Measurements from ENCODE around the gene NLRP13. TPM values are rescaled to one million over a fixed set of nuclear protein-coding genes. Genes with fewer than 3 reads are reported as not detected.

NLRP13 gene, protein sequence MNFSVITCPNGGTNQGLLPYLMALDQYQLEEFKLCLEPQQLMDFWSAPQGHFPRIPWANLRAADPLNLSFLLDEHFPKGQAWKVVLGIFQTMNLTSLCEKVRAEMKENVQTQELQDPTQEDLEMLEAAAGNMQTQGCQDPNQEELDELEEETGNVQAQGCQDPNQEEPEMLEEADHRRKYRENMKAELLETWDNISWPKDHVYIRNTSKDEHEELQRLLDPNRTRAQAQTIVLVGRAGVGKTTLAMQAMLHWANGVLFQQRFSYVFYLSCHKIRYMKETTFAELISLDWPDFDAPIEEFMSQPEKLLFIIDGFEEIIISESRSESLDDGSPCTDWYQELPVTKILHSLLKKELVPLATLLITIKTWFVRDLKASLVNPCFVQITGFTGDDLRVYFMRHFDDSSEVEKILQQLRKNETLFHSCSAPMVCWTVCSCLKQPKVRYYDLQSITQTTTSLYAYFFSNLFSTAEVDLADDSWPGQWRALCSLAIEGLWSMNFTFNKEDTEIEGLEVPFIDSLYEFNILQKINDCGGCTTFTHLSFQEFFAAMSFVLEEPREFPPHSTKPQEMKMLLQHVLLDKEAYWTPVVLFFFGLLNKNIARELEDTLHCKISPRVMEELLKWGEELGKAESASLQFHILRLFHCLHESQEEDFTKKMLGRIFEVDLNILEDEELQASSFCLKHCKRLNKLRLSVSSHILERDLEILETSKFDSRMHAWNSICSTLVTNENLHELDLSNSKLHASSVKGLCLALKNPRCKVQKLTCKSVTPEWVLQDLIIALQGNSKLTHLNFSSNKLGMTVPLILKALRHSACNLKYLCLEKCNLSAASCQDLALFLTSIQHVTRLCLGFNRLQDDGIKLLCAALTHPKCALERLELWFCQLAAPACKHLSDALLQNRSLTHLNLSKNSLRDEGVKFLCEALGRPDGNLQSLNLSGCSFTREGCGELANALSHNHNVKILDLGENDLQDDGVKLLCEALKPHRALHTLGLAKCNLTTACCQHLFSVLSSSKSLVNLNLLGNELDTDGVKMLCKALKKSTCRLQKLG
- not detected in 2 replicates for total RNA-seq (2014; rRNA removed; shearing (Covaris generic))
- polyA plus RNA-seq (2016; fragmentation: Nextera tagmentation; extraction: Ambion mirVana) = not detected in 2 replicates

- WGBS, 2 experiments (ENCODE audit: low coverage in 1 of 2, low lambda C conversion rate in 2 of 2, missing lambda C conversion rate in 2 of 2) = 42 to 49% methylated on average over 8 of the region's 8 CpGs
- no peak for DNase-seq
These were observed at the start of gene NLRP13 for GRCh38 chr19:55931936-55932386. TSS of gene NLRP13 (minus strand) at chr19:55932336. CDS start at chr19:55932311, 25 bp downstream.

DNA sequence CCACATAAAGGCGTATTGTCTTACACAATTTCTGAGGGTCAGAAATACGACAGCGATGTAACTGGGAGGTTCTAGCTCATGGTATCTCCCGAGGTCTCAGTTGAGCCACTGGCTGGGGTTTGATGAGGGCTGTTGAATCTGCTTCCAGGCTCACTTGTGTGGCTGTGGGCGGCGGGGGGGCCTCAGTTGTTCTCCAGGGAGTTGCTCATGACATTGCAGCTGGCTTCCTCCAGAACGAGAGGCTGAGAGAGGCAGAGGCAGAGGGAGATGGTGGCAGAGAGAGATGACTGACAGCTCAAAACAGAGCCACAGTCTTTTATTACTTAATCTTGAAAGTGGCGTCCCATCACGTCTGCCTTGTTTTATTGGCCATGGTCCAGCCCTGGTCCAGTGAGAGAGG is 48.3 kb upstream of the NLRP13 start:
- TF ChIP-seq EZH2phosphoT487 (IDR thresholded peaks at IDR 0.05; ENCODE audit: insufficient read depth, low read depth) (no peak), EZH2 (IDR thresholded peaks at IDR 0.05; ENCODE audit: insufficient read depth, poor library complexity, severe bottlenecking) (no peak)
- no peak overlapping the region for H3K9ac ChIP-seq
- in situ Hi-C loops (cut with MboI) = no loop called here

More at GRCh38 chr19:55931936-55932386, at the start of gene NLRP13:
- H3K4me2 ChIP-seq (ENCODE audit: unreplicated experiment) = no peak within 1 kb of the TSS
- H3F3A ChIP-seq (ENCODE audit: insufficient read depth) = no peaks in the 10 kb centered on the region
- H3K79me2 ChIP-seq (ENCODE audit: insufficient read depth) = no peaks in the 10 kb centered on the region
- no peak within 1 kb of the TSS for H3K27ac ChIP-seq
- no peak within 1 kb of the TSS for H3K9ac ChIP-seq
- H3K36me3 ChIP-seq (ENCODE audit: low read depth) = no peaks in the 10 kb centered on the region
- H3K9me3 ChIP-seq (ENCODE audit: low read depth) = no peaks in the 10 kb centered on the region
- TF ChIP-seq EZH2 (IDR thresholded peaks at IDR 0.05; ENCODE audit: insufficient read depth, poor library complexity, severe bottlenecking) (no peak), EZH2phosphoT487 (IDR thresholded peaks at IDR 0.05; ENCODE audit: insufficient read depth, low read depth) (no peak)
- H4K20me1 ChIP-seq (ENCODE audit: insufficient read depth) = no peaks in the 10 kb centered on the region
- no peaks in the 10 kb centered on the region for H3K27me3 ChIP-seq (replicated peaks; ENCODE audit: insufficient read depth)
- H2AFZ ChIP-seq = no peak within 1 kb of the TSS
- H3K4me1 ChIP-seq (ENCODE audit: insufficient read depth) = no peaks in the 10 kb centered on the region
- no peak within 1 kb of the TSS for H3K4me3 ChIP-seq
- H3K9me2 ChIP-seq (ENCODE audit: insufficient read depth) = no peaks in the 10 kb centered on the region
- in situ Hi-C loops (cut with MboI) = no loop called here

DNA sequence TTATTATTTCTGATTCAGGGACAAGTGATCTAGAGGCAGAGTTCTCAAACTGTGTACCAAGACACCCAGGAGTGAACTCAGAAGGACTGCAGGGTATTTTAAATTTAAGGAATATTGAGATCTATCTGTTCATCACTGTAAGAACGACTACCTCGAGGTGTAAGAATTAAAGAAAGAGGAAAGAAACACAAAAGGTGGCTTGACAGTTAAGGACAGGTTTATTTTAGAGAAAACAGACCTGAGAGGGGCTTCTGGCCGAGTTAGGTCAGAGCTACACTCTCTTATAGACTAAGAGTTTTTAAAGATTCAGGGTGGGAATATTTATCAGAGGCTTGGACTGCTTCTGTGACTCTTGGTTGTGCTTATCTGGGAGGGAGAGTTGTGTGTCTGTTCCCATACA is 41.8 kb upstream of the NLRP13 start:
- no peaks in the 10 kb centered on the region for H4K20me1 ChIP-seq (ENCODE audit: insufficient read depth)
- DNase-seq = no peak
- H3K9me3 ChIP-seq (ENCODE audit: low read depth) = no peaks in the 10 kb centered on the region
- H3K9me2 ChIP-seq (ENCODE audit: insufficient read depth) = no peaks in the 10 kb centered on the region
- 0 to 5% methylated on average over 3 of the region's 3 CpGs for WGBS, 2 experiments (ENCODE audit: low coverage in 1 of 2, low lambda C conversion rate in 2 of 2, missing lambda C conversion rate in 2 of 2)
- no peak overlapping the region for H3K4me2 ChIP-seq (ENCODE audit: unreplicated experiment)
- no peaks in the 10 kb centered on the region for H3K27me3 ChIP-seq (replicated peaks; ENCODE audit: insufficient read depth)
- no peak overlapping the region for H2AFZ ChIP-seq
- TF ChIP-seq EZH2phosphoT487 (IDR thresholded peaks at IDR 0.05; ENCODE audit: insufficient read depth, low read depth) (no peak), EZH2 (IDR thresholded peaks at IDR 0.05; ENCODE audit: insufficient read depth, poor library complexity, severe bottlenecking) (no peak)
- in situ Hi-C loops (cut with MboI) = no loop called here
- no peaks in the 10 kb centered on the region for H3K36me3 ChIP-seq (ENCODE audit: low read depth)
- no peaks in the 10 kb centered on the region for H3K4me1 ChIP-seq (ENCODE audit: insufficient read depth)
- no peaks in the 10 kb centered on the region for H3K79me2 ChIP-seq (ENCODE audit: insufficient read depth)
- H3K4me3 ChIP-seq = no peak overlapping the region
- H3F3A ChIP-seq (ENCODE audit: insufficient read depth) = no peaks in the 10 kb centered on the region
- H3K9ac ChIP-seq = no peak overlapping the region
- no peak overlapping the region for H3K27ac ChIP-seq

More for the DNA sequence above, 48.3 kb upstream of the NLRP13 start:
- no peak for DNase-seq
- 27 to 32% methylated on average over 9 of the region's 9 CpGs for WGBS, 2 experiments (ENCODE audit: low coverage in 1 of 2, low lambda C conversion rate in 2 of 2, missing lambda C conversion rate in 2 of 2)
- no peaks in the 10 kb centered on the region for H3K9me3 ChIP-seq (ENCODE audit: low read depth)
- no peaks in the 10 kb centered on the region for H3F3A ChIP-seq (ENCODE audit: insufficient read depth)
- no peak overlapping the region for H3K4me3 ChIP-seq
- H3K27me3 ChIP-seq (replicated peaks; ENCODE audit: insufficient read depth) = no peaks in the 10 kb centered on the region
- H2AFZ ChIP-seq = no peak overlapping the region
- H3K9me2 ChIP-seq (ENCODE audit: insufficient read depth) = no peaks in the 10 kb centered on the region
- no peaks in the 10 kb centered on the region for H3K79me2 ChIP-seq (ENCODE audit: insufficient read depth)
- H3K4me2 ChIP-seq (ENCODE audit: unreplicated experiment) = no peak overlapping the region
- H4K20me1 ChIP-seq (ENCODE audit: insufficient read depth) = no peaks in the 10 kb centered on the region
- H3K36me3 ChIP-seq (ENCODE audit: low read depth) = no peaks in the 10 kb centered on the region
- no peaks in the 10 kb centered on the region for H3K4me1 ChIP-seq (ENCODE audit: insufficient read depth)
- H3K27ac ChIP-seq = no peak overlapping the region

DNA sequence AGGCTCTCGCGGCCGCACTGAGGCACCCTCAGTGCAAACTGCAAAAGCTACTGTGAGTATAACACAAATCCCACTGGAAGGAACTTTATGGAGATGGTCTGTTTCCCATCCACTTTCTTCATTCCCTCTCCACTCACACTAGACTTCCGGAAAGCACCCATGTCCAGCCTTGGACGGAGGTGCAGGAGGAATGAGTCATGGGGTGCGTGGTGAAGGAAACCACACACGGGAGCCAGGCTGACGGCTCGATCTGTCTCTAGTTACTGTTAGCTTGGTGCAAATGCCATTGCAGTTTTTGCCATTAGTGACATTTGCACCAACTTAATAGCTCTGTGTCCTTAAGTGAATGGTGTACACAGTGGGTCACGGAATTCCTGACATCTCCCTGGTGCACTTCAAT is 30.1 kb upstream of the NLRP13 start:
- Histone ChIP-seq H3K79me2 (ENCODE audit: insufficient read depth) (no peaks in the 10 kb centered on the region), H4K20me1 (ENCODE audit: insufficient read depth) (no peaks in the 10 kb centered on the region), H3F3A (ENCODE audit: insufficient read depth) (no peaks in the 10 kb centered on the region), H3K4me1 (ENCODE audit: insufficient read depth) (no peaks in the 10 kb centered on the region), H3K27me3 (replicated peaks; ENCODE audit: insufficient read depth) (no peaks in the 10 kb centered on the region), H3K36me3 (ENCODE audit: low read depth) (no peaks in the 10 kb centered on the region), H3K9ac (no peak overlapping the region), H3K9me3 (ENCODE audit: low read depth) (no peaks in the 10 kb centered on the region), H3K4me2 (ENCODE audit: unreplicated experiment) (no peak overlapping the region), H3K4me3 (no peak overlapping the region), H3K27ac (no peak overlapping the region), H3K9me2 (ENCODE audit: insufficient read depth) (no peaks in the 10 kb centered on the region), H2AFZ (no peak overlapping the region)
- in situ Hi-C loops (cut with MboI) = no loop called here
- TF ChIP-seq EZH2phosphoT487 (IDR thresholded peaks at IDR 0.05; ENCODE audit: insufficient read depth, low read depth) (no peak), EZH2 (IDR thresholded peaks at IDR 0.05; ENCODE audit: insufficient read depth, poor library complexity, severe bottlenecking) (no peak)
- WGBS, 2 experiments (ENCODE audit: low coverage in 1 of 2, low lambda C conversion rate in 2 of 2, missing lambda C conversion rate in 2 of 2) = 53 to 62% methylated on average over 10 of the region's 10 CpGs
- no peak for DNase-seq

Measured in GM23248 (cell line).